CD14-positive monocyte (primary cell): ENCODE measurements around the gene NGRN. TPM values are rescaled to one million over a fixed set of nuclear protein-coding genes. Genes with fewer than 3 reads are reported as not detected.

Experiments used
- DNase-seq, 3 donors: peaks; one replicate each; pipeline ENCODE4 v3.0.0-alpha.2; 2011 to 2022
- H2AFZ ChIP-seq: 2 replicates; pipeline ENCODE4 v1.6.0; 2012; ENCODE audit warnings: mild to moderate bottlenecking, low read depth, low read length, inconsistent platforms; ENCODE audit not compliant: insufficient read depth, poor library complexity, severe bottlenecking
- H3K27ac ChIP-seq, 2 donors: 1 replicate in 1 of 2; 2 replicates in 1 of 2; pipeline ENCODE4 v1.5.1; 2012 to 2013; ENCODE audit warnings: low read length in 2 of 2, control low read depth in 1 of 2, inconsistent platforms in 1 of 2, low read depth in 1 of 2, mild to moderate bottlenecking in 1 of 2
- H3K27me3 ChIP-seq, 2 donors: one replicate each; pipeline versions ENCODE4 v1.6.0 to v1.6.1; 2011 to 2013; ENCODE audit warnings: low read length in 2 of 2; ENCODE audit not compliant: control insufficient read depth in 2 of 2, insufficient read depth in 2 of 2
- H3K36me3 ChIP-seq, 2 donors: replicated peaks in 1 of 2; 1 replicate in 1 of 2; 2 replicates in 1 of 2; pipeline versions ENCODE4 v1.5.1 to v1.6.1; 2012 to 2013; ENCODE audit warnings: low read length in 2 of 2, control low read depth in 1 of 2, inconsistent platforms in 1 of 2, mild to moderate bottlenecking in 1 of 2; ENCODE audit not compliant: insufficient read depth in 2 of 2, control insufficient read depth in 1 of 2
- H3K4me1 ChIP-seq, 2 donors: 1 replicate in 1 of 2; 2 replicates in 1 of 2; pipeline versions ENCODE4 v1.5.1 to v1.6.1; 2012 to 2013; ENCODE audit warnings: low read length in 2 of 2, control low read depth in 1 of 2, inconsistent platforms in 1 of 2, mild to moderate bottlenecking in 1 of 2, moderate library complexity in 1 of 2; ENCODE audit not compliant: insufficient read depth in 2 of 2, control insufficient read depth in 1 of 2
- H3K4me2 ChIP-seq: replicated peaks from 2 replicates; pipeline ENCODE3; 2012; ENCODE audit warnings: low read length, moderate library complexity, mild to moderate bottlenecking; ENCODE audit not compliant: poor library complexity, severe bottlenecking; ENCODE audit errors: extremely low read depth
- H3K4me3 ChIP-seq, 3 experiments: fragments of 200-600 bp in 1 of 3; sonication (generic) in 1 of 3; replicated peaks in 1 of 3; 1 replicate in 2 of 3; 2 replicates in 1 of 3; pipeline ENCODE4 v1.5.1; 2011 to 2013; ENCODE audit warnings: low read length in 3 of 3, mild to moderate bottlenecking in 3 of 3, control low read depth in 2 of 3, low read depth in 2 of 3, inconsistent platforms in 1 of 3, moderate library complexity in 1 of 3
- H3K79me2 ChIP-seq: 2 replicates; pipeline ENCODE4 v1.6.0; 2012; ENCODE audit warnings: mild to moderate bottlenecking, control low read depth, inconsistent platforms, low read length, moderate library complexity; ENCODE audit not compliant: insufficient read depth
- H3K9ac ChIP-seq: 2 replicates; pipeline ENCODE4 v1.6.0; 2017; ENCODE audit warnings: low read length, mild to moderate bottlenecking; ENCODE audit not compliant: insufficient read depth, poor library complexity, severe bottlenecking
- H3K9me3 ChIP-seq, 2 donors: replicated peaks in 1 of 2; 1 replicate in 1 of 2; 2 replicates in 1 of 2; pipeline versions ENCODE4 v1.5.1 to v1.6.1; 2012 to 2013; ENCODE audit warnings: low read length in 2 of 2, control low read depth in 1 of 2; ENCODE audit not compliant: control insufficient read depth in 1 of 2, insufficient read depth in 1 of 2
- H4K20me1 ChIP-seq: 2 replicates; pipeline ENCODE4 v1.6.0; 2012; ENCODE audit warnings: mild to moderate bottlenecking, low read length, control low read depth, moderate library complexity; ENCODE audit not compliant: insufficient read depth
- H3K27ac Mint-ChIP-seq, 7 donors: one replicate each; pipeline ENCODE4 v1.8.0; 2020; ENCODE audit warnings: mild to moderate bottlenecking in 7 of 7, mixed read lengths in 7 of 7, moderate library complexity in 6 of 7, inconsistent platforms in 2 of 7
- H3K27me3 Mint-ChIP-seq, 3 donors: one replicate each; pipeline ENCODE4 v1.8.0; 2021 to 2022; ENCODE audit warnings: low read depth in 3 of 3, mild to moderate bottlenecking in 3 of 3, mixed read lengths in 3 of 3, moderate library complexity in 3 of 3, inconsistent platforms in 1 of 3
- H3K36me3 Mint-ChIP-seq, 2 donors: one replicate each; pipeline ENCODE4 v1.8.0; 2020; ENCODE audit warnings: mixed read lengths in 2 of 2, inconsistent platforms in 1 of 2, mild to moderate bottlenecking in 1 of 2
- H3K4me1 Mint-ChIP-seq: one replicate; pipeline ENCODE4 v1.8.0; 2020; ENCODE audit warnings: mild to moderate bottlenecking, mixed read lengths
- H3K4me3 Mint-ChIP-seq, 2 donors: one replicate each; pipeline ENCODE4 v1.8.0; 2020; ENCODE audit warnings: mild to moderate bottlenecking in 2 of 2, mixed read lengths in 2 of 2, moderate library complexity in 1 of 2
- H3K9me3 Mint-ChIP-seq, 7 donors: one replicate each; pipeline ENCODE4 v1.8.0; 2020 to 2022; ENCODE audit warnings: mixed read lengths in 7 of 7, mild to moderate bottlenecking in 6 of 7, moderate library complexity in 6 of 7, inconsistent platforms in 2 of 7
- WGBS: methylation state at CpG from one replicate; pipeline ENCODE4 v1.1.5; 2013; ENCODE audit warnings: missing lambda C conversion rate; ENCODE audit not compliant: insufficient coverage; 5-methylcytosine and 5-hydroxymethylcytosine counted together
- intact Hi-C, 2 donors: fragments of 100-400 bp; cut with micrococcal nuclease; formaldehyde crosslinking; loops; one replicate each; pipeline versions ENCODE4 v1.15.0 to v1.15.1; 2023
- polyA plus RNA-seq, 3 donors: library from polyadenylated mRNA; depleted of rRNA in 1 of 3; unstranded in 2 of 3; stranded (reverse) in 1 of 3; fragments of 300-500 nt in 2 of 3; fragments of >200 nt in 1 of 3; fragmentation: Illumina TruSeq in 2 of 3; gene quantifications; 1 replicate in 2 of 3; 2 replicates in 1 of 3; pipeline ENCODE4 v1.2.3, GENCODE V29; 2012 to 2021
- TF ChIP-seq, protein P1 (sequence below): fragments of 200-600 bp; IDR thresholded peaks from one replicate; pipeline ENCODE4 v1.8.0; 2022; ENCODE audit warnings: antibody characterized with exemption, mild to moderate bottlenecking

The NGRN gene
- polyA plus RNA-seq, 3 donors: 14.4 to 20.3 (median 18.9) TPM

DNA sequence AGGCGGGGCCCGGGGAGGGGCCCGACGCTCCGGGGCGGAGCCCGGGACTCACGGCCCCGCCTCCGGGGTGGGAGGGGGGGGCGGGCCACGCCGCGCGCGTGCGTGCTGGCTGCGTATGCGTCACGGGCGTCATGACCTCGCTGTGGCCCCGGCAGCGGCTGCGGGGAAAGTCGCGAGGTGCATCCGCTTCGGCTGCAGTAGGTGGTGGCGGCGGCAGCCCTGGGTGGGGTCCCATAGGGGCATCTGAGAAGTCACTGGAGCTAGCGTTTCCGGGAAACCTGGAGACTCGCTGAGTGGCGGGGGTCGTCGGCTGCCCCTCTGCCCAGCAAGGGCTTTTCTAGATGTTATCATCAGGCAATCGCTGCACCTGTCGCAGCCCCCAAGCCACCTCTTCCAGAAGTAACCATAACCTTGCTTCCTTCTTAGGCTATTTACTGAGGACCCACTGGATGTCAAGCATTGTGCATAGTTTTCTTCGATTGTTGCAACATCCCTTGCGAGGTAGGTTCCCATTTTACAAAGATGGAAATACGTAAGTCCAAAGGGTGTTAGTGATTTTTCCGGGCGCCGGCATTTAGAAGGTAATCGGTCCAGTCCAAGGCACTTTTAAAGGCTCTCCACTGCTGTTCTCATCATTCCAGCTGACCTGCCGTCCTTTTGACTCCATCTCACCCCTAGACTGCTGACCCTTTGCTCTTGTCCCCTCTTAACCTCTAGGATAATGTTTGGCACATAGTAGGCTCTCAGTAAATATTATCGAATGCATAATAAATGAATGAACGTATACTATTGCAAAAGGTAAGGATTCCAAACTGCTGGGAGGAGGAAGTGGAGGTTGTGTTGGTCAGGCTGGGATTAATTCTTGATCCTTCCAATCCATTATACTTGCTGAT is 31.1 kb upstream of the NGRN start, which contains the start of gene GDPGP1:
Gene GDPGP1 (plus strand): TSS at position 114 of the 893 bp plus-strand sequence. CDS start 6,700 bp downstream, outside the sequence.
- Mint-ChIP-seq H3K4me1 (peaks cover 42% of the 10 kb centered on the region), H3K27ac (peak within 1 kb of the TSS; percentile 88 to 96 (median 93)), H3K36me3 (peaks cover 44 to 57% of the 10 kb centered on the region in 2 donors), H3K27me3 (peaks cover 0 to 1% (median 0%) of the 10 kb centered on the region in 3 donors), H3K4me3 (peak within 1 kb of the TSS; percentile 80 to 90), H3K9me3 (peaks cover 0 to 2% (median 0%) of the 10 kb centered on the region in 7 donors)
- under 1% methylated on average over 39 of the region's 49 CpGs for WGBS
- Histone ChIP-seq H3K79me2 (peaks cover 32% of the 10 kb centered on the region), H2AFZ (peak within 1 kb of the TSS; percentile 70), H4K20me1 (peaks cover 21% of the 10 kb centered on the region), H3K9ac (peak within 1 kb of the TSS; percentile 95), H3K4me2 (peak within 1 kb of the TSS; percentile 94), H3K4me3 (peak within 1 kb of the TSS; percentile 73 to 96 (median 91)), H3K9me3 (no peaks in the 10 kb centered on the region), H3K4me1 (peaks cover 41 to 47% of the 10 kb centered on the region in 2 donors), H3K27ac (peak within 1 kb of the TSS; percentile 78 to 95), H3K27me3 (no peaks in the 10 kb centered on the region), H3K36me3 (peaks cover 24 to 39% of the 10 kb centered on the region in 2 donors)
- TF ChIP-seq, protein P1, sequence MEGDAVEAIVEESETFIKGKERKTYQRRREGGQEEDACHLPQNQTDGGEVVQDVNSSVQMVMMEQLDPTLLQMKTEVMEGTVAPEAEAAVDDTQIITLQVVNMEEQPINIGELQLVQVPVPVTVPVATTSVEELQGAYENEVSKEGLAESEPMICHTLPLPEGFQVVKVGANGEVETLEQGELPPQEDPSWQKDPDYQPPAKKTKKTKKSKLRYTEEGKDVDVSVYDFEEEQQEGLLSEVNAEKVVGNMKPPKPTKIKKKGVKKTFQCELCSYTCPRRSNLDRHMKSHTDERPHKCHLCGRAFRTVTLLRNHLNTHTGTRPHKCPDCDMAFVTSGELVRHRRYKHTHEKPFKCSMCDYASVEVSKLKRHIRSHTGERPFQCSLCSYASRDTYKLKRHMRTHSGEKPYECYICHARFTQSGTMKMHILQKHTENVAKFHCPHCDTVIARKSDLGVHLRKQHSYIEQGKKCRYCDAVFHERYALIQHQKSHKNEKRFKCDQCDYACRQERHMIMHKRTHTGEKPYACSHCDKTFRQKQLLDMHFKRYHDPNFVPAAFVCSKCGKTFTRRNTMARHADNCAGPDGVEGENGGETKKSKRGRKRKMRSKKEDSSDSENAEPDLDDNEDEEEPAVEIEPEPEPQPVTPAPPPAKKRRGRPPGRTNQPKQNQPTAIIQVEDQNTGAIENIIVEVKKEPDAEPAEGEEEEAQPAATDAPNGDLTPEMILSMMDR: no peak
- peak in 2 of 3 donors; percentile 51 to 57 for DNase-seq
- intact Hi-C loops: loop anchor here (2.0 to 10.0 kb wide), 4 partner anchors 30 to 660 kb away; partner anchors contain the start of genes NGRN (in 2 of the 2), IQGAP1 (in 1 of the 2) and TICRR (in 1 of the 2)

DNA sequence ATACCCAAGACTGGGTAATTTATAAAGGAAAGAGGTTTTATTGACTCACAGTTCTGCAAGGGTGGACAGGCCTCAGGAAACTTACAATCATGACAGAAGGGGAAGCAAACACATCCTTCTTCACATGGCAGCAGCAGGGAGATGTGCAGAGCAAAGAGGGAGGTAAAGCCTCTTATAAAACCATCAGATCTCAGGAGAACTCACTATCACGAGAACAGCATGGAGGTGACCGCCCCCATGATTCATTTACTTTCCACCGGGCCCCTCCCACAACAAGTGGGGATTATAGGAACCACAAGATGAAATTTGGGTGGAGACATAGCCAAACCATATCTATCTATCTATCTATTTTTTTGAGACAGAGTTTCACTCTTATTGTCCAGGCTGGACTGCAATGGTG is 26.1 kb upstream of the NGRN start:
- no peak overlapping the region for H2AFZ ChIP-seq
- H3K79me2 ChIP-seq: peaks cover 3% of the 10 kb centered on the region
- H3K9ac ChIP-seq: no peak overlapping the region
- peak in 1 of 3 donors; percentile 41 for DNase-seq
- no peak overlapping the region for H3K27ac ChIP-seq
- Mint-ChIP-seq H3K27ac (peak overlapping the region in 2 of 7 donors; percentile 7 to 69), H3K4me1 (peaks cover 13% of the 10 kb centered on the region), H3K4me3 (no peak overlapping the region), H3K36me3 (peaks cover 31 to 43% of the 10 kb centered on the region in 2 donors), H3K9me3 (peaks cover 0 to 5% (median 0%) of the 10 kb centered on the region in 7 donors), H3K27me3 (peaks cover 0 to 1% (median 1%) of the 10 kb centered on the region in 3 donors)
- H3K4me2 ChIP-seq: no peak overlapping the region
- peaks cover 7 to 8% of the 10 kb centered on the region in 2 donors for H3K4me1 ChIP-seq
- no CpG with 5 or more reads among the region's 3 CpGs for WGBS
- TF ChIP-seq, protein P1: no peak
- H3K9me3 ChIP-seq: no peaks in the 10 kb centered on the region
- no peak overlapping the region for H3K4me3 ChIP-seq
- H3K27me3 ChIP-seq: no peaks in the 10 kb centered on the region
- H4K20me1 ChIP-seq: no peaks in the 10 kb centered on the region
- peaks cover 18 to 38% of the 10 kb centered on the region in 2 donors for H3K36me3 ChIP-seq
- intact Hi-C loops: loop anchor here in 1 of 2 donors (10.0 kb wide), 2 partner anchors 145 to 665 kb away; partner anchors contain the start of genes IQGAP1 and TICRR
